ENCODE results near the gene NHERF2. TPM values are rescaled to one million over a fixed set of nuclear protein-coding genes. Genes with fewer than 3 reads are reported as not detected.

The NHERF2 gene
- total and polyA plus RNA-seq, 9 of the 15 experiments (the other 6 are each of a cell fraction or from before 2014, with no cell fraction given) = 0.15 to 42.0 (median 12.5) TPM

DNA sequence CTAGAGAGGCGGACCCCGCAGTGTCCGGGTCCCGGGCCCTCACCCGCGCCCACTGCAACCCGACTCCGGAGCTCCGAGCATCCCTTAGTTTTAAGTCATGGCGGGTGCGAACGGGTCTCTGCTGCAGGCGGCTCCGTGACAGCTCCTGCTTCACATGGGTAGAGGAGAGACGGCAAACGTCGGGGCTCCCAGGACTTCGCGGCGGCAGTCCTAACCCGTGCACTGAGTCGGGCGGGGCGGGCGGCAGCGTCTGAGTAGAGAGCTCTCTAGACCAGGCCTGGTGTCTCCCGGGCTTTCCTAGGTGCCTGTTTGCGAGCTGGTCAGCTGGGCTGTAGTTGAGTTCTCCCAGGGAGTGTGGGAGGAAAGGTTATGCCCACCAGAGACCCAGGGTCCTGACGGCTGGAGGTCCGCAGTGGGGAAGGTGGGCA lies 21.4 kb downstream of the NHERF2 start (continued):
- no peak for TF ChIP-seq NEUROD1 (IDR thresholded peaks at IDR 0.05; ENCODE audit: borderline replicate concordance, low read depth, low read length, partially characterized antibody)
- no peak for TF ChIP-seq ZNF239 (CRISPR knock-in tag; IDR thresholded peaks at IDR 0.05)
- no peak for TF ChIP-seq NR2C2 (CRISPR knock-in tag; IDR thresholded peaks at IDR 0.05)
- peak; percentile 86; the same call in 1 of the 2 replicates for TF ChIP-seq NR2C2 (tag; IDR thresholded peaks at IDR 0.05)
- TF ChIP-seq ATF1 (CRISPR knock-in tag; IDR thresholded peaks at IDR 0.05) = no peak
- peak; percentile 80 for TF ChIP-seq ATF1 (tag; IDR thresholded peaks at IDR 0.05)
- TF ChIP-seq, protein P1, sequence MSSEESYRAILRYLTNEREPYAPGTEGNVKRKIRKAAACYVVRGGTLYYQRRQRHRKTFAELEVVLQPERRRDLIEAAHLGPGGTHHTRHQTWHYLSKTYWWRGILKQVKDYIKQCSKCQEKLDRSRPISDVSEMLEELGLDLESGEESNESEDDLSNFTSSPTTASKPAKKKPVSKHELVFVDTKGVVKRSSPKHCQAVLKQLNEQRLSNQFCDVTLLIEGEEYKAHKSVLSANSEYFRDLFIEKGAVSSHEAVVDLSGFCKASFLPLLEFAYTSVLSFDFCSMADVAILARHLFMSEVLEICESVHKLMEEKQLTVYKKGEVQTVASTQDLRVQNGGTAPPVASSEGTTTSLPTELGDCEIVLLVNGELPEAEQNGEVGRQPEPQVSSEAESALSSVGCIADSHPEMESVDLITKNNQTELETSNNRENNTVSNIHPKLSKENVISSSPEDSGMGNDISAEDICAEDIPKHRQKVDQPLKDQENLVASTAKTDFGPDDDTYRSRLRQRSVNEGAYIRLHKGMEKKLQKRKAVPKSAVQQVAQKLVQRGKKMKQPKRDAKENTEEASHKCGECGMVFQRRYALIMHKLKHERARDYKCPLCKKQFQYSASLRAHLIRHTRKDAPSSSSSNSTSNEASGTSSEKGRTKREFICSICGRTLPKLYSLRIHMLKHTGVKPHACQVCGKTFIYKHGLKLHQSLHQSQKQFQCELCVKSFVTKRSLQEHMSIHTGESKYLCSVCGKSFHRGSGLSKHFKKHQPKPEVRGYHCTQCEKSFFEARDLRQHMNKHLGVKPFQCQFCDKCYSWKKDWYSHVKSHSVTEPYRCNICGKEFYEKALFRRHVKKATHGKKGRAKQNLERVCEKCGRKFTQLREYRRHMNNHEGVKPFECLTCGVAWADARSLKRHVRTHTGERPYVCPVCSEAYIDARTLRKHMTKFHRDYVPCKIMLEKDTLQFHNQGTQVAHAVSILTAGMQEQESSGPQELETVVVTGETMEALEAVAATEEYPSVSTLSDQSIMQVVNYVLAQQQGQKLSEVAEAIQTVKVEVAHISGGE (CRISPR knock-in tag; IDR thresholded peaks at IDR 0.05) = peak in 1 of 3 experiments; percentile 58; a peak in 1 of 6 replicates
- peak; percentile 66 for TF ChIP-seq GABPA (tag; conservative IDR thresholded peaks at IDR 0.05; ENCODE audit: low read depth)
- TF ChIP-seq TRIM28 (IDR thresholded peaks at IDR 0.05) = no peak
- 0 out of 2 replicates have a peak, but pooled peaks have one; percentile 1 for TF ChIP-seq FOXJ2 (tag; IDR thresholded peaks at IDR 0.05)
- TF ChIP-seq ETS2 (tag; IDR thresholded peaks at IDR 0.05; ENCODE audit: borderline replicate concordance, poor library complexity, severe bottlenecking) = no peak
- TF ChIP-seq, protein P2, sequence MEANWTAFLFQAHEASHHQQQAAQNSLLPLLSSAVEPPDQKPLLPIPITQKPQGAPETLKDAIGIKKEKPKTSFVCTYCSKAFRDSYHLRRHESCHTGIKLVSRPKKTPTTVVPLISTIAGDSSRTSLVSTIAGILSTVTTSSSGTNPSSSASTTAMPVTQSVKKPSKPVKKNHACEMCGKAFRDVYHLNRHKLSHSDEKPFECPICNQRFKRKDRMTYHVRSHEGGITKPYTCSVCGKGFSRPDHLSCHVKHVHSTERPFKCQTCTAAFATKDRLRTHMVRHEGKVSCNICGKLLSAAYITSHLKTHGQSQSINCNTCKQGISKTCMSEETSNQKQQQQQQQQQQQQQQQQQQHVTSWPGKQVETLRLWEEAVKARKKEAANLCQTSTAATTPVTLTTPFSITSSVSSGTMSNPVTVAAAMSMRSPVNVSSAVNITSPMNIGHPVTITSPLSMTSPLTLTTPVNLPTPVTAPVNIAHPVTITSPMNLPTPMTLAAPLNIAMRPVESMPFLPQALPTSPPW (CRISPR knock-in tag; IDR thresholded peaks at IDR 0.05) = 0 out of 2 replicates have a peak, but pooled peaks have one; percentile 3
- TF ChIP-seq MEF2D (tag; conservative IDR thresholded peaks at IDR 0.05; ENCODE audit: low read depth) = no peak
- TF ChIP-seq, protein P3, sequence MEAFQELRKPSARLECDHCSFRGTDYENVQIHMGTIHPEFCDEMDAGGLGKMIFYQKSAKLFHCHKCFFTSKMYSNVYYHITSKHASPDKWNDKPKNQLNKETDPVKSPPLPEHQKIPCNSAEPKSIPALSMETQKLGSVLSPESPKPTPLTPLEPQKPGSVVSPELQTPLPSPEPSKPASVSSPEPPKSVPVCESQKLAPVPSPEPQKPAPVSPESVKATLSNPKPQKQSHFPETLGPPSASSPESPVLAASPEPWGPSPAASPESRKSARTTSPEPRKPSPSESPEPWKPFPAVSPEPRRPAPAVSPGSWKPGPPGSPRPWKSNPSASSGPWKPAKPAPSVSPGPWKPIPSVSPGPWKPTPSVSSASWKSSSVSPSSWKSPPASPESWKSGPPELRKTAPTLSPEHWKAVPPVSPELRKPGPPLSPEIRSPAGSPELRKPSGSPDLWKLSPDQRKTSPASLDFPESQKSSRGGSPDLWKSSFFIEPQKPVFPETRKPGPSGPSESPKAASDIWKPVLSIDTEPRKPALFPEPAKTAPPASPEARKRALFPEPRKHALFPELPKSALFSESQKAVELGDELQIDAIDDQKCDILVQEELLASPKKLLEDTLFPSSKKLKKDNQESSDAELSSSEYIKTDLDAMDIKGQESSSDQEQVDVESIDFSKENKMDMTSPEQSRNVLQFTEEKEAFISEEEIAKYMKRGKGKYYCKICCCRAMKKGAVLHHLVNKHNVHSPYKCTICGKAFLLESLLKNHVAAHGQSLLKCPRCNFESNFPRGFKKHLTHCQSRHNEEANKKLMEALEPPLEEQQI (IDR thresholded peaks at IDR 0.05) = no peak
- peak; percentile 3; the same call in 1 of the 2 replicates for TF ChIP-seq TGIF2 (CRISPR knock-in tag; IDR thresholded peaks at IDR 0.05)
- no peak for TF ChIP-seq KLF16 (IDR thresholded peaks at IDR 0.05)
- TF ChIP-seq RBM34 (IDR thresholded peaks at IDR 0.05; ENCODE audit: borderline replicate concordance, insufficient read depth, low read length) = no peak
- TF ChIP-seq RBBP5 (IDR thresholded peaks at IDR 0.05; ENCODE audit: borderline replicate concordance, insufficient read depth, low read length, poor library complexity, severe bottlenecking) = peak; percentile 38
- TF ChIP-seq RBFOX2 (IDR thresholded peaks at IDR 0.05; ENCODE audit: low read depth, low read length) = peak; percentile 51; the same call in 1 of the 2 replicates
- TF ChIP-seq KLF1 (tag; IDR thresholded peaks at IDR 0.05) = 0 out of 2 replicates have a peak, but pooled peaks have one; percentile 7
- TF ChIP-seq RBM39 (optimal IDR thresholded peaks at IDR 0.05; ENCODE audit: low read depth, low read length) = no peak
- 0 out of 2 replicates have a peak, but pooled peaks have one; percentile 2 for TF ChIP-seq TARDBP (IDR thresholded peaks at IDR 0.05)

Data from K562 (cell line).